Vagina (tissue), 2 donors: ENCODE measurements around the gene C17orf107. TPM values are rescaled to one million over a fixed set of nuclear protein-coding genes. Genes with fewer than 3 reads are reported as not detected.

Source experiments
- DNase-seq, 2 donors: peaks; one replicate each; pipeline ENCODE4 v3.0.0-alpha.2; 2017; ENCODE audit errors: extremely low spot score in 2 of 2
- H3K27ac ChIP-seq: fragments of 200-600 bp; sonication (generic); one replicate; pipeline ENCODE4 v1.5.1; 2019
- H3K27me3 ChIP-seq: fragments of 200-600 bp; sonication (generic); one replicate; pipeline ENCODE4 v1.5.1; 2019
- H3K36me3 ChIP-seq, 2 donors: fragments of 200-600 bp; sonication (generic); one replicate each; pipeline ENCODE4 v1.5.1; 2017 to 2019
- H3K4me1 ChIP-seq: fragments of 200-600 bp; sonication (generic); one replicate; pipeline ENCODE4 v1.5.1; 2019
- H3K4me3 ChIP-seq, 2 donors: fragments of 200-600 bp; sonication (generic); 1 replicate in 1 of 2; 2 replicates in 1 of 2; pipeline ENCODE4 v1.5.1; 2016 to 2019
- H3K9me3 ChIP-seq: fragments of 200-600 bp; sonication (generic); one replicate; pipeline ENCODE4 v1.5.1; 2019
- CTCF ChIP-seq, 3 experiments: fragments of 450-650 bp in 2 of 3; fragments of 200-600 bp in 1 of 3; sonication (generic) in 1 of 3; IDR thresholded peaks; one replicate each; pipeline ENCODE4 v1.5.1; 2017 to 2019; ENCODE audit warnings: antibody characterized with exemption in 3 of 3, mild to moderate bottlenecking in 2 of 3, moderate library complexity in 2 of 3
- POLR2A ChIP-seq, 2 donors: fragments of 450-650 bp; IDR thresholded peaks; one replicate each; pipeline ENCODE4 v1.6.1; 2017; ENCODE audit warnings: antibody characterized with exemption in 2 of 2, mild to moderate bottlenecking in 2 of 2, moderate library complexity in 2 of 2
- POLR2AphosphoS5 ChIP-seq, 2 donors: sonication (generic); formaldehyde crosslinking; IDR thresholded peaks; one replicate each; pipeline ENCODE4 v1.9.0; 2017; ENCODE audit warnings: antibody characterized with exemption in 2 of 2, mild to moderate bottlenecking in 2 of 2, low read depth in 1 of 2; ENCODE audit not compliant: insufficient read depth in 1 of 2
- intact Hi-C: fragments of 100-400 bp; cut with DNase I; formaldehyde crosslinking; loops from one replicate; pipeline ENCODE4 v1.15.1; 2023
- total RNA-seq: library from RNA; depleted of rRNA; stranded (reverse); fragments of >200 nt; gene quantifications from one replicate; pipeline ENCODE4 v1.2.3, GENCODE V29; 2016

C17orf107 gene
- 1.7 TPM for total RNA-seq

GRCh38 chr17:4899341-4900230, at the start of gene C17orf107:
C17orf107 (plus strand) TSS chr17:4899536; CDS start chr17:4899763, 227 bp downstream.
- TF ChIP-seq CTCF (IDR thresholded peaks at IDR 0.05) (no peak), POLR2AphosphoS5 (IDR thresholded peaks at IDR 0.05; ENCODE audit: insufficient read depth in 1 of 2, low read depth in 1 of 2) (peak in 1 of 2 donors; percentile 72), POLR2A (IDR thresholded peaks at IDR 0.05) (no peak)
- Histone ChIP-seq H3K27me3 (no peaks in the 10 kb centered on the region), H3K4me3 (peak within 1 kb of the TSS; percentile 50 to 56), H3K9me3 (no peaks in the 10 kb centered on the region), H3K4me1 (peaks cover 29% of the 10 kb centered on the region), H3K36me3 (peaks cover 0 to 30% of the 10 kb centered on the region in 2 donors), H3K27ac (peak within 1 kb of the TSS; percentile 10)
- intact Hi-C loops = loop anchor here (10.0 kb wide), 1 partner anchor 165 kb away; no protein-coding TSS in a partner anchor
- DNase-seq = no peak

- H3K27me3 ChIP-seq = no peaks in the 10 kb centered on the region
- peak overlapping the region; percentile 64 for H3K27ac ChIP-seq
- TF ChIP-seq POLR2A (IDR thresholded peaks at IDR 0.05) (no peak), POLR2AphosphoS5 (IDR thresholded peaks at IDR 0.05; ENCODE audit: insufficient read depth in 1 of 2, low read depth in 1 of 2) (peak in 1 of 2 donors; percentile 38)
- H3K4me1 ChIP-seq = peaks cover 75% of the 10 kb centered on the region
- intact Hi-C loops = no loop called here
- no peaks in the 10 kb centered on the region for H3K9me3 ChIP-seq
- no peak overlapping the region for H3K4me3 ChIP-seq
- no peaks in the 10 kb centered on the region for H3K36me3 ChIP-seq
- DNase-seq = no peak
Observed at GRCh38 chr17:4850246-4850645, 49.1 kb upstream of the C17orf107 start.

- intact Hi-C loops = no loop called here
- Histone ChIP-seq H3K27ac (peak overlapping the region; percentile 64), H3K4me3 (no peak overlapping the region), H3K4me1 (peaks cover 73% of the 10 kb centered on the region), H3K36me3 (no peaks in the 10 kb centered on the region), H3K9me3 (no peaks in the 10 kb centered on the region), H3K27me3 (no peaks in the 10 kb centered on the region)
- DNase-seq = no peak
- no peak for TF ChIP-seq POLR2AphosphoS5 (IDR thresholded peaks at IDR 0.05; ENCODE audit: insufficient read depth in 1 of 2, low read depth in 1 of 2)
- TF ChIP-seq POLR2A (IDR thresholded peaks at IDR 0.05) = no peak
- no peak for TF ChIP-seq CTCF (IDR thresholded peaks at IDR 0.05)
Observed at GRCh38 chr17:4851084-4851483, 48.3 kb upstream of the C17orf107 start.

- Histone ChIP-seq H3K36me3 (no peaks in the 10 kb centered on the region), H3K9me3 (no peaks in the 10 kb centered on the region), H3K27ac (no peak overlapping the region), H3K4me3 (no peak overlapping the region), H3K27me3 (no peaks in the 10 kb centered on the region), H3K4me1 (peaks cover 73% of the 10 kb centered on the region)
- no peak for DNase-seq
- TF ChIP-seq POLR2AphosphoS5 (IDR thresholded peaks at IDR 0.05; ENCODE audit: insufficient read depth in 1 of 2, low read depth in 1 of 2) (no peak), CTCF (IDR thresholded peaks at IDR 0.05) (no peak), POLR2A (IDR thresholded peaks at IDR 0.05) (no peak)
- intact Hi-C loops = no loop called here
Observed at GRCh38 chr17:4852567-4853207, 46.6 kb upstream of the C17orf107 start.

- no peak for DNase-seq
- no peaks in the 10 kb centered on the region for H3K36me3 ChIP-seq
- H3K27me3 ChIP-seq = no peaks in the 10 kb centered on the region
- no peaks in the 10 kb centered on the region for H3K9me3 ChIP-seq
- intact Hi-C loops = no loop called here
- H3K4me3 ChIP-seq = no peak overlapping the region
- peak overlapping the region; percentile 20 for H3K27ac ChIP-seq
- peaks cover 73% of the 10 kb centered on the region for H3K4me1 ChIP-seq
- TF ChIP-seq POLR2A (IDR thresholded peaks at IDR 0.05) (no peak), POLR2AphosphoS5 (IDR thresholded peaks at IDR 0.05; ENCODE audit: insufficient read depth in 1 of 2, low read depth in 1 of 2) (no peak), CTCF (IDR thresholded peaks at IDR 0.05) (no peak)
Observed at GRCh38 chr17:4853208-4853671, 46.1 kb upstream of the C17orf107 start.
